ENCODE measurements around the gene BMP10. TPM values are rescaled to one million over a fixed set of nuclear protein-coding genes. Genes with fewer than 3 reads are reported as not detected.

Gene BMP10
- total and polyA plus RNA-seq, 10 of the 15 experiments (the other 5 are each of a cell fraction or from before 2014, with no cell fraction given) = 0.04 TPM; not detected in 9

- RAD21 ChIA-PET (ENCODE audit: unreplicated experiment) = no interaction called here
- TF ChIP-seq ZNF24 (IDR thresholded peaks at IDR 0.05) = no peak
- no peak for TF ChIP-seq BMI1 (IDR thresholded peaks at IDR 0.05; ENCODE audit: borderline replicate concordance)
- no peak for TF ChIP-seq ETV6 (conservative IDR thresholded peaks at IDR 0.05 in 1 of 2, IDR thresholded peaks at IDR 0.05 in 1 of 2; ENCODE audit: borderline replicate concordance in 1 of 2, low read depth in 1 of 2)
- TF ChIP-seq NR2F1 (conservative IDR thresholded peaks at IDR 0.05) = no peak
- TF ChIP-seq FOXM1 (IDR thresholded peaks at IDR 0.05; ENCODE audit: low read depth, low read length) = no peak
- no peak for TF ChIP-seq GATAD2B (conservative IDR thresholded peaks at IDR 0.05; ENCODE audit: low read depth)
- no peak for TF ChIP-seq ZBED1 (IDR thresholded peaks at IDR 0.05; ENCODE audit: borderline replicate concordance)
- no peak for TF ChIP-seq NR2C1 (IDR thresholded peaks at IDR 0.05)
- TF ChIP-seq KDM1A (IDR thresholded peaks at IDR 0.05; ENCODE audit: borderline replicate concordance) = no peak
- TF ChIP-seq LARP7 (IDR thresholded peaks at IDR 0.05) = no peak
- intact Hi-C loops (cut with micrococcal nuclease; ENCODE audit: unreplicated experiment) = no loop called here
Measured at GRCh38 chr2:68827666-68828065, 43.5 kb downstream of the BMP10 start.

GRCh38 chr2:68825866-68826265, 45.3 kb downstream of the BMP10 start:
- H3K79me2 ChIP-seq (ENCODE audit: control insufficient read depth, insufficient read depth, low read length) = no peaks in the 10 kb centered on the region
- H3K36me3 ChIP-seq (ENCODE audit: control insufficient read depth in 2 of 2, insufficient read depth in 2 of 2, low read length in 1 of 2) = no peaks in the 10 kb centered on the region
- H3K9me3 ChIP-seq (replicated peaks; ENCODE audit: control insufficient read depth, insufficient read depth, low read length) = no peaks in the 10 kb centered on the region
- CTCF ChIA-PET = no interaction called here
- no TSS peak for BruUV-seq (replicated peaks)
- no peak for DNase-seq (ENCODE audit: low read depth, low spot score)
- ATAC-seq = no peak
- H3K27me3 ChIP-seq (replicated peaks in 1 of 2; ENCODE audit: control insufficient read depth in 2 of 2, insufficient read depth in 2 of 2, low read length in 1 of 2) = peaks cover 0 to 4% of the 10 kb centered on the region in 2 experiments; a peak in 2 of 4 replicates
- TF ChIP-seq ESRRA (IDR thresholded peaks at IDR 0.05; ENCODE audit: low read length) = no peak
- no peak for TF ChIP-seq RELB (IDR thresholded peaks at IDR 0.05; ENCODE audit: low read depth)
- TF ChIP-seq NKRF (conservative IDR thresholded peaks at IDR 0.05) = no peak
- TF ChIP-seq SREBF2 (IDR thresholded peaks at IDR 0.05; ENCODE audit: low read length) = no peak
- no peak for TF ChIP-seq TCF3 (IDR thresholded peaks at IDR 0.05; ENCODE audit: borderline replicate concordance, insufficient read depth, low read depth, low read length)
- TF ChIP-seq POU2F2 (IDR thresholded peaks at IDR 0.05; ENCODE audit: borderline replicate concordance, low read depth, low read length) = no peak
- no peak overlapping the region for H3K27ac ChIP-seq (ENCODE audit: control insufficient read depth, insufficient read depth)
- intact Hi-C loops (cut with micrococcal nuclease; ENCODE audit: unreplicated experiment) = no loop called here
- H2AFZ ChIP-seq (ENCODE audit: control insufficient read depth, low read depth, low read length) = no peak overlapping the region
- H3K4me3 ChIP-seq = no peak overlapping the region
- H3K4me1 ChIP-seq (ENCODE audit: control insufficient read depth, insufficient read depth, low read length) = no peaks in the 10 kb centered on the region; the same call in 1 of the 2 replicates
- no peak overlapping the region for H3K9ac ChIP-seq (ENCODE audit: control insufficient read depth, insufficient read depth, low read length)
- SMC1A ChIA-PET (ENCODE audit: uncharacterized antibody, unreplicated experiment) = no interaction called here
- POLR2A ChIA-PET = no interaction called here
- in situ Hi-C loops (cut with MboI) = no loop called here
- RAD21 ChIA-PET (ENCODE audit: unreplicated experiment) = no interaction called here
- H4K20me1 ChIP-seq (ENCODE audit: control insufficient read depth, insufficient read depth) = no peaks in the 10 kb centered on the region; the same call in 1 of the 2 replicates
- no peak overlapping the region for H3K4me2 ChIP-seq (ENCODE audit: control insufficient read depth, insufficient read depth)
- 59% methylated on average over 5 of the region's 5 CpGs for WGBS (ENCODE audit: insufficient coverage, insufficient replicate concordance, low lambda C conversion rate, missing lambda C conversion rate)
- FAIRE-seq = no peak

More at GRCh38 chr2:68827666-68828065, 43.5 kb downstream of the BMP10 start:
- Histone ChIP-seq H2AFZ (ENCODE audit: control insufficient read depth, low read depth, low read length) (no peak overlapping the region), H3K9ac (ENCODE audit: control insufficient read depth, insufficient read depth, low read length) (no peak overlapping the region), H3K27ac (ENCODE audit: control insufficient read depth, insufficient read depth) (no peak overlapping the region), H3K4me2 (ENCODE audit: control insufficient read depth, insufficient read depth) (no peak overlapping the region), H3K27me3 (replicated peaks in 1 of 2; ENCODE audit: control insufficient read depth in 2 of 2, insufficient read depth in 2 of 2, low read length in 1 of 2) (peaks cover 0 to 4% of the 10 kb centered on the region in 2 experiments; a peak in 2 of 4 replicates), H3K4me3 (no peak overlapping the region), H3K79me2 (ENCODE audit: control insufficient read depth, insufficient read depth, low read length) (no peaks in the 10 kb centered on the region), H4K20me1 (ENCODE audit: control insufficient read depth, insufficient read depth) (no peaks in the 10 kb centered on the region; the same call in 1 of the 2 replicates), H3K9me3 (replicated peaks; ENCODE audit: control insufficient read depth, insufficient read depth, low read length) (no peaks in the 10 kb centered on the region), H3K36me3 (ENCODE audit: control insufficient read depth in 2 of 2, insufficient read depth in 2 of 2, low read length in 1 of 2) (no peaks in the 10 kb centered on the region), H3K4me1 (ENCODE audit: control insufficient read depth, insufficient read depth, low read length) (peaks cover 9% of the 10 kb centered on the region)
- FAIRE-seq (no peak), ATAC-seq (no peak), DNase-seq (ENCODE audit: low read depth, low spot score) (no peak)
- 65% methylated on average over 4 of the region's 4 CpGs for WGBS (ENCODE audit: insufficient coverage, insufficient replicate concordance, low lambda C conversion rate, missing lambda C conversion rate)
- in situ Hi-C loops (cut with MboI) = no loop called here
- ChIA-PET CTCF (no interaction called here), SMC1A (ENCODE audit: uncharacterized antibody, unreplicated experiment) (no interaction called here), POLR2A (no interaction called here)
- no TSS peak for BruUV-seq (replicated peaks)

Data from GM12878 (cell line).